Cardiac septum (tissue), 1 donor: ENCODE measurements around the gene TMEM121B. TPM values are rescaled to one million over a fixed set of nuclear protein-coding genes. Genes with fewer than 3 reads are reported as not detected.

ENCODE experiments used
- DNase-seq: peaks from one replicate; pipeline ENCODE4 v3.0.0-alpha.2; 2020; ENCODE audit warnings: low spot score
- intact Hi-C: fragments of 100-400 bp; cut with DNase I; formaldehyde crosslinking; loops from one replicate; pipeline ENCODE4 v1.14.0; 2022
- total RNA-seq: library from RNA; stranded (reverse); fragmentation: NEBNext Ultra II Directional; extraction: Animal tissue kit (Norgen Biotek cat#: 25700); gene quantifications from one replicate; pipeline ENCODE4 v1.2.1, GENCODE V29; 2021
- donor health status: DM: no; HTN: no; CAD: no.

Gene TMEM121B
- total RNA-seq, 1 donor from 2014 or later = 1.0 TPM

- peak; percentile 17 for DNase-seq
- intact Hi-C loops = no loop called here
These were observed 19.5 kb downstream of the TMEM121B start for GRCh38 chr22:17101475-17102296.

- intact Hi-C loops = no loop called here
- no peak for DNase-seq
These were observed 20.5 kb downstream of the TMEM121B start for GRCh38 chr22:17100621-17101020.

GRCh38 chr22:17098379-17098819 is 22.8 kb downstream of the TMEM121B start:
- intact Hi-C loops = no loop called here
- DNase-seq = peak; percentile 76

- DNase-seq = peak; percentile 26
- intact Hi-C loops = no loop called here
These were observed 23.5 kb downstream of the TMEM121B start for GRCh38 chr22:17097701-17098100.

GRCh38 chr22:17097062-17097461 is 24.1 kb downstream of the TMEM121B start:
- peak; percentile 59 for DNase-seq
- intact Hi-C loops = no loop called here

GRCh38 chr22:17096071-17096470 is 25.1 kb downstream of the TMEM121B start:
- peak; percentile 65 for DNase-seq
- intact Hi-C loops = no loop called here

- DNase-seq = peak; percentile 24
These were observed 25.6 kb downstream of the TMEM121B start for GRCh38 chr22:17095538-17095937.

GRCh38 chr22:17093081-17093480 is 28.1 kb downstream of the TMEM121B start:
- intact Hi-C loops = no loop called here
- no peak for DNase-seq

More at GRCh38 chr22:17095538-17095937, 25.6 kb downstream of the TMEM121B start:
- intact Hi-C loops = no loop called here

- intact Hi-C loops = no loop called here
- no peak for DNase-seq
These were observed 29.3 kb downstream of the TMEM121B start for GRCh38 chr22:17091851-17092250.

- intact Hi-C loops = no loop called here
- no peak for DNase-seq
These were observed 30.6 kb downstream of the TMEM121B start for GRCh38 chr22:17090550-17090949.

GRCh38 chr22:17087498-17088131 is 33.5 kb downstream of the TMEM121B start:
- no peak for DNase-seq
- intact Hi-C loops = loop anchor here (5.0 kb wide), 1 partner anchor 35 kb away; the partner anchor contains the start of gene TMEM121B

- intact Hi-C loops = loop anchor here (5.0 kb wide), 1 partner anchor 35 kb away; the partner anchor contains the start of gene TMEM121B
These were observed 34.2 kb downstream of the TMEM121B start for GRCh38 chr22:17086788-17087497.

GRCh38 chr22:17086296-17086695 is 34.9 kb downstream of the TMEM121B start:
- intact Hi-C loops = loop anchor here (5.0 kb wide), 1 partner anchor 36 kb away; the partner anchor contains the start of gene TMEM121B
- DNase-seq = no peak

More at GRCh38 chr22:17086788-17087497, 34.2 kb downstream of the TMEM121B start:
- no peak for DNase-seq

GRCh38 chr22:17085277-17086181 is 35.6 kb downstream of the TMEM121B start:
- DNase-seq = no peak
- intact Hi-C loops = loop anchor here (2.0 to 5.0 kb wide), 2 partner anchors 37 to 73 kb away; partner anchors contain the start of genes HDHD5 and TMEM121B

GRCh38 chr22:17084554-17085276 is 36.4 kb downstream of the TMEM121B start, which contains the start of gene IL17RA:
Gene IL17RA (plus strand): TSS chr22:17085000. CDS start chr22:17085092, 92 bp downstream.
- peak; percentile 98 for DNase-seq
- intact Hi-C loops = loop anchor here (2.0 to 5.0 kb wide), 2 partner anchors 38 to 74 kb away; partner anchors contain the start of genes HDHD5 and TMEM121B

- no peak for DNase-seq
These were observed 37.2 kb downstream of the TMEM121B start for GRCh38 chr22:17083811-17084441.

GRCh38 chr22:17083255-17083654 is 37.9 kb downstream of the TMEM121B start:
- DNase-seq = no peak
- intact Hi-C loops = no loop called here

More at GRCh38 chr22:17083811-17084441, 37.2 kb downstream of the TMEM121B start:
- intact Hi-C loops = loop anchor here (2.0 kb wide), 1 partner anchor 75 kb away; the partner anchor contains the start of gene HDHD5
